HG03521 (cell line): Measurements from ENCODE around the gene SOBP.

Source experiments
- ATAC-seq: cut with Tn5 transposase; IDR thresholded peaks from one replicate; pipeline ENCODE4 v1.9.1; 2021; ENCODE audit warnings: mild to moderate bottlenecking, moderate library complexity; ENCODE audit not compliant: unreplicated experiment

The SOBP gene

GRCh38 chr6:107579456-107580056 is 89.6 kb downstream of the SOBP start:
- ATAC-seq = no peak

GRCh38 chr6:107582086-107582485 is 92.2 kb downstream of the SOBP start:
- no peak for ATAC-seq

- no peak for ATAC-seq
These were observed 94.8 kb downstream of the SOBP start for GRCh38 chr6:107584726-107585125.

GRCh38 chr6:107585815-107586435 is 96.0 kb downstream of the SOBP start:
- no peak for ATAC-seq

- ATAC-seq = no peak
These were observed 97.5 kb downstream of the SOBP start for GRCh38 chr6:107587451-107587850.

GRCh38 chr6:107589199-107589598 is 99.3 kb downstream of the SOBP start:
- ATAC-seq = no peak

- ATAC-seq = no peak
These were observed 100.0 kb downstream of the SOBP start for GRCh38 chr6:107589934-107590333.

- no peak for ATAC-seq
These were observed 100.5 kb downstream of the SOBP start for GRCh38 chr6:107590378-107590777.

GRCh38 chr6:107591346-107591745 is 101.4 kb downstream of the SOBP start:
- no peak for ATAC-seq

- no peak for ATAC-seq
These were observed 102.9 kb downstream of the SOBP start for GRCh38 chr6:107592806-107593205.

- ATAC-seq = no peak
These were observed 104.8 kb downstream of the SOBP start for GRCh38 chr6:107594736-107595135.

- no peak for ATAC-seq
These were observed 108.2 kb downstream of the SOBP start for GRCh38 chr6:107598091-107598490.

- ATAC-seq = no peak
These were observed 109.1 kb downstream of the SOBP start for GRCh38 chr6:107599043-107599442.

GRCh38 chr6:107600121-107600520 is 110.2 kb downstream of the SOBP start:
- no peak for ATAC-seq

GRCh38 chr6:107600936-107601335 is 111.0 kb downstream of the SOBP start:
- ATAC-seq = no peak

GRCh38 chr6:107601406-107601805 is 111.5 kb downstream of the SOBP start:
- no peak for ATAC-seq

- no peak for ATAC-seq
These were observed 112.5 kb downstream of the SOBP start for GRCh38 chr6:107602321-107603005.

GRCh38 chr6:107603006-107603370 is 113.1 kb downstream of the SOBP start:
- no peak for ATAC-seq

GRCh38 chr6:107604549-107604948 is 114.6 kb downstream of the SOBP start:
- ATAC-seq = no peak

GRCh38 chr6:107606407-107606806 is 116.5 kb downstream of the SOBP start:
- ATAC-seq = no peak

GRCh38 chr6:107607116-107607515 is 117.2 kb downstream of the SOBP start:
- ATAC-seq = no peak

GRCh38 chr6:107611094-107611810 is 121.3 kb downstream of the SOBP start:
- ATAC-seq = no peak
